22Rv1 (cell line): Measurements from ENCODE around the gene MOV10L1.

Experiments
- H3K27ac ChIP-seq: fragments of 450-650 bp; 2 replicates; pipeline ENCODE4 v1.5.1; 2017
- ZFX ChIP-seq: fragments of 450-650 bp; IDR thresholded peaks from 2 replicates; pipeline ENCODE4 v1.6.1; 2017; ENCODE audit warnings: antibody characterized with exemption, borderline replicate concordance
- TF ChIP-seq, protein P1 (sequence below): fragments of 450-650 bp; IDR thresholded peaks from 2 replicates; pipeline ENCODE4 v1.5.1; 2017; ENCODE audit warnings: mild to moderate bottlenecking

MOV10L1 gene

GRCh38 chr22:50046481-50047245 lies 43.1 kb upstream of the MOV10L1 start:
- no peak overlapping the region for H3K27ac ChIP-seq
- TF ChIP-seq, protein P1, sequence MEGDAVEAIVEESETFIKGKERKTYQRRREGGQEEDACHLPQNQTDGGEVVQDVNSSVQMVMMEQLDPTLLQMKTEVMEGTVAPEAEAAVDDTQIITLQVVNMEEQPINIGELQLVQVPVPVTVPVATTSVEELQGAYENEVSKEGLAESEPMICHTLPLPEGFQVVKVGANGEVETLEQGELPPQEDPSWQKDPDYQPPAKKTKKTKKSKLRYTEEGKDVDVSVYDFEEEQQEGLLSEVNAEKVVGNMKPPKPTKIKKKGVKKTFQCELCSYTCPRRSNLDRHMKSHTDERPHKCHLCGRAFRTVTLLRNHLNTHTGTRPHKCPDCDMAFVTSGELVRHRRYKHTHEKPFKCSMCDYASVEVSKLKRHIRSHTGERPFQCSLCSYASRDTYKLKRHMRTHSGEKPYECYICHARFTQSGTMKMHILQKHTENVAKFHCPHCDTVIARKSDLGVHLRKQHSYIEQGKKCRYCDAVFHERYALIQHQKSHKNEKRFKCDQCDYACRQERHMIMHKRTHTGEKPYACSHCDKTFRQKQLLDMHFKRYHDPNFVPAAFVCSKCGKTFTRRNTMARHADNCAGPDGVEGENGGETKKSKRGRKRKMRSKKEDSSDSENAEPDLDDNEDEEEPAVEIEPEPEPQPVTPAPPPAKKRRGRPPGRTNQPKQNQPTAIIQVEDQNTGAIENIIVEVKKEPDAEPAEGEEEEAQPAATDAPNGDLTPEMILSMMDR: no peak
- no peak for TF ChIP-seq ZFX

DNA sequence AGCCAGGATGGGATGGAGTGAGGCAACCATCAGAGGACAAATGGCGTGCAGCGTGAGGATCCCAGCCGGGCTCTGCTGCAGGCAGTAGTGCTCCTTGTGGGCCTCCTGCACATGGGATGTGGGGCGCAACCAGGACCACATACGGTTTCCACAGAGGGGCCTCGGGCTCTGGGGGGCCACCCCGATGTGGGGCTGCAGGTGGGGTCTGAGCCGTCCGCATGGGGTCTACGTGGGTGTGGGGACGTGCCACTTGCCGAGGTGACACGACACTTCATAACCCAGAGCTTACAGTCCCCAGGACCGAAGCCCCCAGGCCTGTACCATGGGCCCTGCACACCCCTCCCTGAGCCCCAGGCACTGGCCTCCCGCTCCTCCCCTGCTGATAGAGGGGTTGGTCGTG lies 42.5 kb upstream of the MOV10L1 start:
- no peak overlapping the region for H3K27ac ChIP-seq
- no peak for TF ChIP-seq ZFX
- TF ChIP-seq, protein P1: no peak

GRCh38 chr22:50048061-50048765 lies 41.6 kb upstream of the MOV10L1 start:
- no peak overlapping the region for H3K27ac ChIP-seq
- TF ChIP-seq, protein P1: no peak
- TF ChIP-seq ZFX: no peak

- TF ChIP-seq, protein P1: no peak
- no peak for TF ChIP-seq ZFX
Observed at GRCh38 chr22:50048836-50049235, 41.0 kb upstream of the MOV10L1 start.

GRCh38 chr22:50049299-50050195 lies 40.3 kb upstream of the MOV10L1 start:
- H3K27ac ChIP-seq: no peak overlapping the region
- TF ChIP-seq, protein P1: no peak
- no peak for TF ChIP-seq ZFX

More at GRCh38 chr22:50048836-50049235, 41.0 kb upstream of the MOV10L1 start:
- no peak overlapping the region for H3K27ac ChIP-seq

DNA sequence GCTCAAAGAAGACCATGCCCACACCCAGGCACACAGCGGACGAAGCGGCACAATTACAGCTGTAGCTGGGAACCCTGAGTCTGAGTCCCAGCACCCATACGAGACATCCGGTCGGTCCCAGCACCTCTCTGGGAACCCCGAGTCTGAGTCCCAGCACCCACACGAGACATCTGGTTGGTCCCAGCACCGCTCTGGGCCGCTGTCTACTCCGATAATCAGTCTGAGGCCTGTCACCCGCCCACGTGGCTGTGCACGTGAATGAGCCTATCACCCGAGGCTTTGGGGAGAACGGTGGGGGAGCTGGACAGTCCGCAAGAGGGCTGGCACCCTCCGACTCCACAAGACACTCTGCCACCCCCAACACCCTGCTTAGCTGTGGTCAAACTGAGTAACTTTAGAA lies 37.9 kb upstream of the MOV10L1 start:
- TF ChIP-seq, protein P1: no peak
- no peak for TF ChIP-seq ZFX
- H3K27ac ChIP-seq: no peak overlapping the region
